VCaP (cell line): ENCODE data around the gene MLLT6.
"Not testable (repeated sequence)": the region's sequence is repeated elsewhere in the genome, so short reads cannot be mapped to it uniquely, and the experiment has no call there.

ENCODE experiments used
- H3K27ac ChIP-seq: fragments of 450-650 bp; 2 replicates; pipeline ENCODE4 v1.5.1; 2017
- TF ChIP-seq, protein P1 (sequence below): fragments of 450-650 bp; conservative IDR thresholded peaks from 2 replicates; pipeline ENCODE4 v1.5.1; 2017; ENCODE audit warnings: mild to moderate bottlenecking, moderate library complexity

Gene MLLT6

DNA sequence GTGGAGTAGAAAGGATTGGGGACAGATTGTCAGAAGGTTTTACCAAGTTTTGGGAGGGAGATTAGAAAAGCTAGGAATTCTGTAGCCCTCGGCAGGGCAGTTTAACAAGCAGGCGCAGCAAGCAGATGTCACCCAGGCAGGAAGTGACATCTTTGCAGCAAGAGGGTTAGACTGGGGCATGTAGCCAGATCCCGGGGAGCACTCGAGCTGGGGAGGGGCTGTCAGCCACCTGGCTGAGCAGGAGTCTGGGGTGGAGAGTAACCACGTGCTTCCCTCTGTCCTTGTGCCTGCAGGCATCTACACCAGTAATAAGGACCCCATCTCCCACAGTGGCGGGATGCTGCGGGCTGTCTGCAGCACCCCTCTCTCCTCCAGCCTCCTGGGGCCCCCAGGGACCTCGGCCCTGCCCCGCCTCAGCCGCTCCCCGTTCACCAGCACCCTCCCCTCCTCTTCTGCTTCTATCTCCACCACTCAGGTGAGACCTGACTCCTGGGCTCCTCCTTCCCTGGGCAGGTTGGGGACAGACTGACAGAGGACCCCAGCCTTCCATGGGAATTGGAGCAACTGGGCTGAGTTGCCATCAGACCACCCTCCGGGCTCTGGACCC, 12.2 kb downstream of the MLLT6 start:
- TF ChIP-seq, protein P1, sequence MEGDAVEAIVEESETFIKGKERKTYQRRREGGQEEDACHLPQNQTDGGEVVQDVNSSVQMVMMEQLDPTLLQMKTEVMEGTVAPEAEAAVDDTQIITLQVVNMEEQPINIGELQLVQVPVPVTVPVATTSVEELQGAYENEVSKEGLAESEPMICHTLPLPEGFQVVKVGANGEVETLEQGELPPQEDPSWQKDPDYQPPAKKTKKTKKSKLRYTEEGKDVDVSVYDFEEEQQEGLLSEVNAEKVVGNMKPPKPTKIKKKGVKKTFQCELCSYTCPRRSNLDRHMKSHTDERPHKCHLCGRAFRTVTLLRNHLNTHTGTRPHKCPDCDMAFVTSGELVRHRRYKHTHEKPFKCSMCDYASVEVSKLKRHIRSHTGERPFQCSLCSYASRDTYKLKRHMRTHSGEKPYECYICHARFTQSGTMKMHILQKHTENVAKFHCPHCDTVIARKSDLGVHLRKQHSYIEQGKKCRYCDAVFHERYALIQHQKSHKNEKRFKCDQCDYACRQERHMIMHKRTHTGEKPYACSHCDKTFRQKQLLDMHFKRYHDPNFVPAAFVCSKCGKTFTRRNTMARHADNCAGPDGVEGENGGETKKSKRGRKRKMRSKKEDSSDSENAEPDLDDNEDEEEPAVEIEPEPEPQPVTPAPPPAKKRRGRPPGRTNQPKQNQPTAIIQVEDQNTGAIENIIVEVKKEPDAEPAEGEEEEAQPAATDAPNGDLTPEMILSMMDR: no peak
- no peak overlapping the region for H3K27ac ChIP-seq

DNA sequence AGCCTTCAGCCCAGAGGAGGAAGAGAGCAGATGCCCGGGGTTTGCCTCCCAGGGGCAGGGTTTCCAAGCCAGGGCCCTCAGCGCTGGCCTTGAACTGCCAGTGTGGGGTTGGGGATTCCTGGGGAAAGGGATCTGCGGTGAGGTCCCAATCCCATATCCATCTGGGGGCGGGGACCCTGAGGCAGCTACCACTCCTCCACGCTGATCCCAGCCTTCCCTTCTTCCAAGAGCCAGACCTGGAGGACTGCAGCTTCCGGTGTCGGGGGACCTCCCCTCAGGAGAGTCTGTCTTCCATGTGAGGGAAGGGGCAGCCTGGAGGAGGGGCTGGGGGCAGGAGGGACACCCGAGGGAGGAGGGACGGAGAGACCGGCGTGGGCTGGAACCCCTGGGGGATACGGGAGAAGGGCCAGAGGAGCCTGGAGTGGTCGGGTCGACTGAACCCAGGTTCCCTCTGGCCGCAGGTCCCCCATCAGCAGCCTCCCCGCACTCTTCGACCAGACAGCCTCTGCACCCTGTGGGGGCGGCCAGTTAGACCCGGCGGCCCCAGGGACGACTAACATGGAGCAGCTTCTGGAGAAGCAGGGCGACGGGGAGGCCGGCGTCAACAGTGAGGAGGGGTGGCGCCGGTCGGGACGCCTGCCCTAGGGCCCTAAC, 14.3 kb downstream of the MLLT6 start:
- H3K27ac ChIP-seq: no peak overlapping the region
- TF ChIP-seq, protein P1: no peak

DNA sequence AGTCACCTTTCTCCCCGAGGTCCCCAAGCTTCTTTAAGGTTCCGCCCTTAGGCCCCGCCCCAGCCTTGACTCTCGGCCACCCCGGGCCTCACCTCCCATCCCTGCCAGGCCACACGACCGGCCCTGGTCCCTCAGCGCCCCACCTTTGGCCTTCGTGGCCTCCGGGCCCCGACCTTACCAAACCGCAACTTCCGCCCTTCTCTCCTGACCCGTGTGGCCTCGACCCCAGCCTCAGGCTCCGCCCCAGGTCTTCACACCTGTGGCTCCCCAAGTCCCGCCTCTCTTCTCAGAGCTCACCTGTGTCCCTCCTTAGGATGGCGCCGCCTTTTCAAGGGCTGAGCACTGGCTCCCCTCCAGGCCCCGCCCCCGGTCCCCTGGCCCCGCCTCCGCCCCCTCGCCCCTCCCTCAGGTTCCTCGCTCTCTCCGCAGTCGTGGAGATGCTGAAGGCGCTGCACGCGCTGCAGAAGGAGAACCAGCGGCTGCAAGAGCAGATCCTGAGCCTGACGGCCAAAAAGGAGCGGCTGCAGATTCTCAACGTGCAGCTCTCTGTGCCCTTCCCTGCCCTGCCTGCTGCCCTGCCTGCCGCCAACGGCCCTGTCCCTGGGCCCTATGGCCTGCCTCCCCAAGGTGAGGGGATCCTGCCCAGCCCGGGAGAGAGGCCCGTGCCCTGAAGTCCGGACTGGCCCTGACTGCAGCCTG, 15.0 kb downstream of the MLLT6 start:
- TF ChIP-seq, protein P1: no peak

DNA sequence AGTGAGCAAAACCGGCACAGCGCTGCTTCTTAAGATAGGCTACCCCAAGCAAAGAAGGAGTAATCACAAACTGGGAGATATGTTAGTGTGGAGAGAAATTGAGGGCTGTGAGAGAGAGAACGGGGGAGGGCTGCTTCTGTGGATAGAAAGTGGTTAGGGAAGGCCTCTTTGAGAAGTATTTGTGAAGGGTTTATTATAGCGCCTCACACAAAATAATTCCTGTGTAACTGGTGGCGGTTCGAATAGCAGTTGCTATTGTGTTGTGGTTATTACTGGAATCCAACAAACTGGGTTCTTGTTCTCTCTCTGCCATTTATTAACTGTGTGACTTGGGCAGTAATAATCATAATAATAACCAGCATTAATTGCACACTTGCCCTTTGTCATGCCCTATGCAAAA, 15.9 kb downstream of the MLLT6 start:
- H3K27ac ChIP-seq: no peak overlapping the region
- TF ChIP-seq, protein P1: no peak

More for the DNA sequence above, 15.0 kb downstream of the MLLT6 start:
- H3K27ac ChIP-seq: no peak overlapping the region

DNA sequence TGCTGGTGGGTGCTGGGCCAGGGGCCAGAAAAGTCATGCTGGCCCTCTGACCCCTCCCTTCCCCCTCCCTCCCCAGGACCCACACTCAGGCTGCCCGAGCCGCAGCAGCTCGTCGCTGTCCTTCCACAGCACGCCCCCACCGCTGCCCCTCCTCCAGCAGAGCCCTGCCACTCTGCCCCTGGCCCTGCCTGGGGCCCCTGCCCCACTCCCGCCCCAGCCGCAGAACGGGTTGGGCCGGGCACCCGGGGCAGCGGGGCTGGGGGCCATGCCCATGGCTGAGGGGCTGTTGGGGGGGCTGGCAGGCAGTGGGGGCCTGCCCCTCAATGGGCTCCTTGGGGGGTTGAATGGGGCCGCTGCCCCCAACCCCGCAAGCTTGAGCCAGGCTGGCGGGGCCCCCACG, 16.7 kb downstream of the MLLT6 start:
- TF ChIP-seq, protein P1: no peak
- no peak overlapping the region for H3K27ac ChIP-seq

DNA sequence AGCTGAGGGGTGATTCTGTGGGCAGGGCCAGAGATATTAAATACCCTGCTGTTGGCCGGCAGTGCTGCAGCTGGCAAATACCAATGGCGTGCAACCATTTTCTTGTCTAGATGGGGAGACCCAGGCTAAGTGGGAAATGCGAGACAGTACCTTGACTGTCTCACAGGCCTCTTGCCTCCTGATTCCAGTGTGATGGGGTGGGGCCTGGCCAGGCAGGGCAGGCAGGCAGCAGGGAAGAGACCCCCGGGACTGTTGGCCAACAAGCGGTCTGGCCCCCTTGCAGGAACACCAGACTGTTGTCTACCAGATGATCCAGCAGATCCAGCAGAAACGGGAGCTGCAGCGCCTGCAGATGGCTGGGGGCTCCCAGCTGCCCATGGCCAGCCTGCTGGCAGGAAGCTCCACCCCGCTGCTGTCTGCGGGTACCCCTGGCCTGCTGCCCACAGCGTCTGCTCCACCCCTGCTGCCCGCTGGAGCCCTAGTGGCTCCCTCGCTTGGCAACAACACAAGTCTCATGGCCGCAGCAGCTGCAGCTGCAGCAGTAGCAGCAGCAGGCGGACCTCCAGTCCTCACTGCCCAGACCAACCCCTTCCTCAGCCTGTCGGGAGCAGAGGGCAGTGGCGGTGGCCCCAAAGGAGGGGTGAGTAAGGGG, 19.4 kb downstream of the MLLT6 start:
- TF ChIP-seq, protein P1: no peak
- H3K27ac ChIP-seq: no peak overlapping the region

DNA sequence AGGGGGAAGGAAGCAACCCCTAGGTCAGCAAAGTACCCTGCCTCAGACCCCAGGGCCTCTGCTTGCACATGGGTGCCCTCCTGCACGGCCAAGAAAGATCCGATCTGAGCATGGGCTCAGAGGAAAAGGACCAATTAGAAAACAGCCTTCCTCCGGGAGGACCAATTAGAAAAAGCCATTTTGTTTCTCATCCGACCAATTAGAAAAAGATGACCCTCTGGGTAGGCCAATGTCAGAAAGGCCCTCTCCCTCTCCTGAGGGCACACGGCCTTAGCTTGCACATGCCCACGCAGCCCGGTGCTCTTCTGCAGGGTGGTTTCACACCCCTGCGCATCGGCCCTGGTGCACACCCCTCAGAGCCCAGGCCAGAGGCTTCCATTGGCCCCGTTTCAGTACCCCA, 20.0 kb downstream of the MLLT6 start:
- TF ChIP-seq, protein P1: no peak
- H3K27ac ChIP-seq: no peak overlapping the region

DNA sequence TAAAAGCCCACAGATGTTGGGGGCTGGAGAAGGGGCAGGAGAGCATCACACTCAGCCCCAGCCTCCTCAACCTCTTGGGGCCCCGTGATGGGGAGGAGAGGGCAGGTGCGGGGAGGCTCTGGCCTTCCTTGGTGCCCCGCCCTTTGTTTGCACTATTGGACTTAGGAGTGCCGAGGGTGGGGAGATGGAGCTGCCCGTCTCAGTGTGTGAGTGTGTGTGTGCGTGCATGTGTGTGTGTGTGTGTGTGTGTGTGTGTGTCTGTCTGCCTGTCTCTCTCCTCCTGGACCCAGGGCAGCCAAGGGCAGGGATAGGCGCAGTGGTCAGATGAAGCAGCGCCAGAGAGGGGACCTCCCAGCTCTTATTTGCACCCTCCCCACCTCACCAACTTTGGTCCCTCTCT, 21.1 kb downstream of the MLLT6 start:
- not testable (repeated sequence) for H3K27ac ChIP-seq
